ENCODE data around the gene EVL.

The EVL gene

DNA sequence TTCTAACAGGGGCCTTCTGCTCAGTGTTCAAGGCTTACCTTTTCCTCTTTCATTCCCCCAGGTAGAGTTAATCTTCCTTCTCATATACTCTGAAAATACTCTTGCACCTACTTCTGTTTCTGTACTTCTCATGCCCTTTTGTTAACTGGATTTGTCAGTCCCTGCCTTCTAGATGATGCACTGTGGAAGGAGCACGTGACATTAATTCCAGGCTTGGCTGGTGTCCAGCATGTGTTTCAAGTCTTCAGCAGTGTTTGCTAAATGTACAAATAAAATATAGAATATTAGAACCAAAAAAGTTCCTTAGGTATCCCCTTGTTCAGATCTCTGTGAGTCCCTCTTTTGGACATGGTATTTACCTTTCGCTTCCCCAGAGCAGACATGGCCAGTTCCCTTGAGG, 27.9 kb upstream of the EVL start:
- DNase-seq (ENCODE audit: extremely low read depth in 1 of 2, low read depth in 1 of 2): no peak

DNA sequence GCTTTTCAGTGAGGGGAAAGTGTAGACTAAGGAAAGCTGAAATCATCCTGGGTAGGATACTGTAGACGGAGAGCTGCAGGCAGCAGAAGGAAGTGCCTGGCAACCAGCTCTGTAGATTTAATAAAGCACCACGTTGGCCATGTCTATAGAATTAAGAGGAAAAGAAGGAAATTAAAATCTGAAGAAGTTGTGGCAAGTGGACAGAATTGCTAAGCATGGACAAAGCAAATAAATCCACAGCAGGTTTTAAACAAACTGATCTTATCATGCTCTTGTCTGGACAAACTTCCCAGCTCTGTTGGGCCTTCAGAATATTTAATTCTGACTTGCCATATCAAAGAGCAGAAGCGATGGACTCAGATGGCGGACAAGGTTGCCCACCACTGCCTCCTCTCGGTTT, 27.2 kb upstream of the EVL start:
- no peak for DNase-seq (ENCODE audit: extremely low read depth in 1 of 2, low read depth in 1 of 2)

DNA sequence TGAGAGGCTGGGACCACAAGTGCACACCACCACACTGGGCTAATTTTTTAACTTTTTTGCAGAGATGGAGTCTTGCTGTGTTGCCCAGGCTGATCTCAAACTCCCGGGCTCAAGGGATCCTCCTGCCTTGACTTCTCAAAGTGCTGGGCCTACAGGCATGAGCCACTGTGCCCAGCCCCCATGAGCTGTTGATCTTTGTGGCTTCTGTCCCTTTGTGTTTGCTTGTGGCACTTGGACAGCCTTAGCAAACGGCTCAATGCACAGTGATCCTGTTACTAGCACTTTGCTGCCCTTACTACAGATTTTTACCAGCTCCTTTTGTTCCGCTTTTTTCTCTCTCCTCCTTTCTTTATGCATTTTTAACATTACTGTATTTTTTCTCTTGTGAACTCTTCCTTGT, 25.3 kb upstream of the EVL start:
- DNase-seq (ENCODE audit: extremely low read depth in 1 of 2, low read depth in 1 of 2): no peak

DNA sequence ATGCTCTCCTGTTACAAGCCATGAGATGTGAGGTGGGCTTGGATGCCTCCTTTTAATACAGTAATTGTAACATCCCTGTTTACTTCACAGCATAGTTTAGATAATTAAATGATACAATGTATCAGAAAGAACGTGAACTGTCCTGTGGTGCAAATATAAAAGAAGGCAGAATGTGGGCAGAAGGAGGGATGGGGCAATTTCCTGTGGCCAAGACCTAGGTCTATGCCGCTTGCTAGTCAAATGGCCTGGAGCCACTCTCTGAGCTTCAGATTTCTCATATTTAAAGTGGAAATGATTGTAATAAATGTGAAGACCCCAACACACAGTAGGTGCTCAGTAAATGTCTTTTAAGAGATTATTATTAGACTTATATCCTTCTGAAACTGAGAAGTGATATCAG, 24.0 kb upstream of the EVL start:
- no peak for DNase-seq (ENCODE audit: extremely low read depth in 1 of 2, low read depth in 1 of 2)

DNA sequence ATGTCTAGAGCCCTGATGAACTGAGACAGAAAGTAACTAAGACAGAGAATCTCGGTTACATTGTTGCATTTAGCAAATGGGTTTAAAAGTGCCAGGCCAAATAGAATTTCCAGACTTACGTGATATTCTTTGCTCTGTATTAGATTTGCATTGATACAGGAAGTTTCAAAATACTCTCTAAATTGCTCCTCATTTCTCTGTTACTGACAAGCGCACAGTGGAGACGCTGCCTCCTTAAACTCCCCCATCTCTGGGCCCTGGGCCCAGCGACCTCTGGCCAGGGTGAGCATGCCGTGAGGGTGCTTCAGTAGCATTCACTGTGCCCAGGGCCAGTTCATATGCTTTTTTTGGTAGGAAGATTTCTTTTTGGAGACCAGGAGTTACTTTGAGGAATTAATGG, 22.9 kb upstream of the EVL start:
- no peak for DNase-seq (ENCODE audit: extremely low read depth in 1 of 2, low read depth in 1 of 2)

DNA sequence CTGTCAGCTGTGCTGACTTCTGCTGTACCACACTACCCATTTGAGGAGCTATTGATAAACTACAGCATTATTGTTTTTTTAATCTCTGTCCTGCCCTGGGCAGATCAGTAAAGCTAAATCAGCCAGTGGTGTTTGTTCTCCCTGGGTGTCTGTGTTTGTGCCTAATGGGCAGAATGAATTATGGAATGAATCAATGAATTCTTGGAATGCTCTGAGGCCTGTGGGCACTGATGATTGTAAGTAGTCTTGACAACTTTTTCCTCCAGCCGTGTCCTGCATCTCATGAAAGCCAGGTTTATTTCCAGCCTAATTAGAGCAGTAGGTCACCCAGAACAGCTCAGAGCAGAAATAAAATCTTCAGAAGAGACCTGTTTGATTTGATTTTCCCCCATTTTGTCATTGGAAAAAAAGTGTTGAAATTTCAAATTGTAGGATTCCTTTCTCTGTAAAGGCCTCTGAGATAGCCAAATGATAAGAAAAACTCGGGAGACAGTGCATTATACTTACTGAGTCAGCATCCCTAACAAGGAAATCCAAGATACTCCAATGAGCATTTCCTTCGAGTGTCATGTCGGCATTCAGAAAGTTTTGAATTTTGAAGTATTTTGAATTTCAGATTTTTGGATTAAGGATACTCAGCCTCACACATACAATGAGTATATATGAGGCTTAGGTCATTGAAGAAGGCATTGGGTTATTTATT, 19.4 kb upstream of the EVL start:
- no peak for DNase-seq (ENCODE audit: extremely low read depth in 1 of 2, low read depth in 1 of 2)

DNA sequence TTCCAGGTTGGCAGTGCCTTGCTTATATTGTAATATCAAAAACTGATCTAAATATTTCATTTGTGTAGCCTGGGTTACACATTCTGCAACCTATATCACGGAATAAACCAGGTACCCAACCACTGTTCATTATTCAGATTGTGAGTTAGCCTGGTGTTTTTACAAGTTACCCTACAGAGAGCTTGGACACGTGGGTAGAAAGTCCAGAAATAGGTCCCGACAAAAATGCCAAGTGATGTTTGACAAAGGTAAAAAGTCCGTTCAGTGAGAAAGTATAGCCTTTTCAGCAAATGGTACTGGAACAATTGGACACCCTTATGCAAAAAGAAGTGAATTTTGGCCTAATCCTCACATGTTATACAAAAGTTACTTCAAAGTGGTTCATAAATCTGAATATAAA, 17.6 kb upstream of the EVL start:
- DNase-seq (ENCODE audit: extremely low read depth in 1 of 2, low read depth in 1 of 2): no peak

DNA sequence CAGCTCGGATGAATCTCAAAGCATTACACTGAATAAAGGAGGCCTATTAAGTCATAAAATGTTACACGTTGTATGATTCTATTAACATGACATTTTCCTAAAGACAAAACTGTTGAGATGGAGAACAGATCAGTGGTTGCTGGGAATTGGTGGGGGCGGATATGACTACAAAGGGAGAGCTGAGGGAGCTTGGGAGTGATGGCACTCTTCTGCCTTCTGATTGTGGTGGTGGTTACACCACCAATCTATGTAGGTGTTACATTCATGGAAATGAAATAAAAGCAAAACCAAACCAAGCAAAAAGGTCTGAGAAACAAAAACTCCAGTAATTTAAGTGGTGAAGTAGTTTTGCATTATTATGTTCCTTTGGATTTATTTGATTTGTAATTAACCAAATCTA, 16.4 kb upstream of the EVL start:
- no peak for DNase-seq (ENCODE audit: extremely low read depth in 1 of 2, low read depth in 1 of 2)

DNA sequence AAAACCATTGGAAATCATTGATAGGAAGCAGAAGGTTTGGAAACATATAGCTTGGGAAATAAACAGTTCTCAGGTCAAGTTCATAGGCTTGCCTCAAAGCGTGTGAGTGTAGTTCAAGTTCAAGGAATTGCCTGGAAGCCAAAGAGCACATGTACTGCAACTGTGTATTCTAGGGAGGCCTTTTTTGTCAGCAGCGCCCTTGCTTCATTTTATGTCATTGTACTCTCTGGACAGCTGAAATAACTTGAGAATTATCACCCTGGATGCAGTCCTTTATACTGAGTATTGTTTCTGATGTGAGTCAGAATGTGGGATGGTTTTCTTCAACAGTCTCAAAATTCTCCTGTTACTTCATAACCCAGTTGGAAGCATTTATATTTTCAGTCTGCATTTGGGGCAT, 16.0 kb upstream of the EVL start:
- no peak for DNase-seq (ENCODE audit: extremely low read depth in 1 of 2, low read depth in 1 of 2)

DNA sequence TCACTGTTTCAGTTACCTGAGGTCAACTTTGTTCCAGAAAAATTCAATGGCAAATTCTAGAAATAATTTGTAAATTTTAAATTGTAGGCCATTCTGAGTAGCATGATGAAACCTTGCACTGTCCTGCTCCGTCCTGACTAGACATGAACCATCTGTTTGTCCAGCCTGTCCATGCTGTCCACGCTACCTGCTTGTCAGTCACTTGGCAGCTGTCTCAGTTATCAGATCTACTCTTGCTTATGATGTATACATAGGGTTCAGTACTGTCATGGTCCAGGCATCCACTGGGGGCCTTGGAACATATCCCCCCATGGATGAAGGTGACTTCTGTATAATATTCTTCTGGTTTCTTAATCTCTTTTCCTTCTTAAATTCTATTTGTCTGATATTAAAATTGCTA, 14.1 kb upstream of the EVL start:
- DNase-seq (ENCODE audit: extremely low read depth in 1 of 2, low read depth in 1 of 2): no peak

DNA sequence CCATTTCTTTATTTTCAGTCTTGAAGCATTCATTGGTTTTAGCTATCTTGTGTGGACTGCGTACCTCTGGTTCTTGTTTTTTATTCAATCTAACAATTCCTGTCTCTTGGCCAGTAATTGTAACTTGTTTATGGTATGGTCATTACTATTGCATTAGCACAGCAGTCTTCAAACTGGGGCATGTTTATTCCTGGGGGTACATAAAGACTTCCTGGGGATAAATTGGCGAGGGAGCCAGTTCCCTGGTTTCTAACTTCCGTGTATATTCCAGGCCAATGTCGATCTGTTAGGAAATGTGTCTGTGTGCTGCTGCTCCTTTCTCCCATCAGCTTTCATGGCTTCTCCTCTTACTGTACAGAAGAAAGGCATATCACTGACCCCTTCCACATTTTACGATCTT, 13.7 kb upstream of the EVL start:
- DNase-seq (ENCODE audit: extremely low read depth in 1 of 2, low read depth in 1 of 2): no peak

DNA sequence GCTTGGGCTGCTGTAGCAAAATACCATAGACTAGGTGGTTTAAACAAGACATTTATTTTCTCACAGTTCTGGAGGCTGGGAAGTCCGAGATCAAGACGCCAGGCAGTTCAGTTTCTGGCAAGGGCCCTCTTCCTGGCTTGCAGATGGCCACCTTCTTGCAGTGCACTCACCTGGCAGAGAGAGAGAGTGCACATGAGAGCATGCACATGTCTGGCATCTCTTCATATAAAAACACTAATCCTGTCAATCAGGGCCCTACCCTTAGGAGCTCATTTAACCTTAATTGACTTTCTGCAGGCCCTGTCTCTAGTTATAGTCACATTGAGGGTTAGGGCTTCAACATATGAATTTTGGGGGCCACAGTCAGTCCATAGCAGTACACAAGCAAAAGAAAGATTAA, 12.4 kb upstream of the EVL start:
- no peak for DNase-seq (ENCODE audit: extremely low read depth in 1 of 2, low read depth in 1 of 2)

DNA sequence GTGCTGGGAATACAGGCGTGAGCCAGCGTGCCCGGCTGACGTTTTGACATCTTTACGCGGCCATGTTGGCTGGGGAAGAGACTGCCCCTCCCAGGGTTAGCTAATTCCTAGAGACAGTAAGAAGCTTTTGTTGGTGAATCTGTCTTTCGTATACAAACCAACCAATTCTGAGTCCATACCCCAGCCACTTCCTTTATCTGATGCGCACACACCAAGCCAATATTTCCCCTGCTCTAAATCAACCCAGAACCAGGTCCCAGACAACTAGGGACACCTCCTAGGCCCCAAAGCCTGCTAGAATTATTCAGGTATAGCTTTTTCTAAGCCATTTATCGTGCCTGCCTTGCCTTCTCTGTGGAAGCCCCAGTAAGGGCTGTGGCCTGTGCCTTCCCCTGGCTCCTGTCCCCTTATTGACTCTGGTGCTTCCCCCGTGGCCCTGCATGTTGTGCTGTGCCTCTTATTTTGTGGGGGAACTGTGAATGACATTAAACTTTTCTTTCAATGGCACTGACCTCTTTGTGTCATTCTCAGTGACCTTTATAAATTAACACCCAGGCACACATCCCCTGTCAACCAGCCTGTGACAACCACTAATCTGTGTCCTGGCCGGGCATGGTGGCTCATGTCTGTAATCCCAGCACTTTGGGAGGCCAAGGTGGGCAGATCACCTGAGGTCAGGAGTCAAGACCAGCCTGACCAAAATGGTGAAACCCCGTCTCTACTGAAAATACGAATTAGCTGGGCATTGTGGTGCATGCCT, 10.7 kb upstream of the EVL start:
- DNase-seq (ENCODE audit: extremely low read depth in 1 of 2, low read depth in 1 of 2): no peak

DNA sequence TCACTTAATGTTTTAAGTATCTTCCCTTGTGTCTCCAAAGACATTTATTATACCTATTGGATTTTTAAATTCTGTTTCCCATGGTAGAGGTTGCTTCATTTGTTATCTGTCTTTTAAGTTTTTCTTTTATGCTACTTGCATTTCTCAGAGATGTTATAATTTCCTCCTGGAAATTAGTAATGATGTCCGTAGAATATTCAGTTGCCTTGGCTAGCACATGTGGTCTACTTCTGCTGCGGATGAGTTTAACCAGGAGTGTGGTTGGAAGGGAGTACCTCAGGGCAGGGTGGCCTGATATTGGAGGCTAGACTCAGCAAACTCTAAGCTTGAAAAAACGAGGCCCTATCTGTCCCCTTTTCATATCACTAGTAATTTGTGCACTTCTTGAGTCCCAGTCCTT, 8.8 kb upstream of the EVL start:
- DNase-seq (ENCODE audit: extremely low read depth in 1 of 2, low read depth in 1 of 2): no peak

DNA sequence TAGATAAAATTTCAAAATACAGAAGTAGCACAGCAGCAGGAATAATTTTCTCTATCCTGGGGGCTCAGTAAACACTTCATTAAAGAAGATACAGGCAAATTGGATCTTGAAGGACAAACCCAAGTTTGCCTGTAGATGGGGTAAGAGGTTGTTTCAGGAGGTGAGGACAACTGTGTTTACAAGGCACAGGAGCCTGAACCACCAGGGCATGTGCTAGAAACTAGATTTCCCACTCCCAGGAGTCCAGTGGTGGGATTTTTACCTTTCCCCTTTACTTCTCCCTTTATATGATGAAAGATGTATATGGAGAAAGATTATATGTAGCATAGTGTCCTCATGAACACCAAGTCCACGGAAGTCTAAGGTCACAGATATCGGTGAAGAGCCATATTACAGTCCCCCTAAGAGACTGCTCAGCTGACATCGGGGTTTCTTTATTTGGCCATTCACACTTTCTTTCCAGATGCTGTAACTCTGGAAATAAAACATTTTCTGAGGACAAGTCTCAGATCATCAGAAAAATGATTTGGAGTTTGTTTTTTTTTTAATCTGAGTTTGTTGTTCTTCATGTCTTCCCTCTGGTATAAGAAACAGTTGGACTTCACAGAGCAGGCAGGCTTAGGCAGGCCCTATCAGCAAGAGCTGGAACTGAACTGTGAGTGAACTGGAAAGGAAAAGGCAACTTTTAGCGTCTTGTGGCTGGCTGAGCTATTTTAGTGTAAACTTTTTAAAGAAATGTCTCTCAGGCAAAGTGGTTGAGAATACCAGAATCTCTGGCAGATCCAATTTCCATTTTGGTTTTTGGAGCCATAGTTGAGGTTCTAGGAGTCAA, 8.0 kb upstream of the EVL start:
- DNase-seq (ENCODE audit: extremely low read depth in 1 of 2, low read depth in 1 of 2): no peak

DNA sequence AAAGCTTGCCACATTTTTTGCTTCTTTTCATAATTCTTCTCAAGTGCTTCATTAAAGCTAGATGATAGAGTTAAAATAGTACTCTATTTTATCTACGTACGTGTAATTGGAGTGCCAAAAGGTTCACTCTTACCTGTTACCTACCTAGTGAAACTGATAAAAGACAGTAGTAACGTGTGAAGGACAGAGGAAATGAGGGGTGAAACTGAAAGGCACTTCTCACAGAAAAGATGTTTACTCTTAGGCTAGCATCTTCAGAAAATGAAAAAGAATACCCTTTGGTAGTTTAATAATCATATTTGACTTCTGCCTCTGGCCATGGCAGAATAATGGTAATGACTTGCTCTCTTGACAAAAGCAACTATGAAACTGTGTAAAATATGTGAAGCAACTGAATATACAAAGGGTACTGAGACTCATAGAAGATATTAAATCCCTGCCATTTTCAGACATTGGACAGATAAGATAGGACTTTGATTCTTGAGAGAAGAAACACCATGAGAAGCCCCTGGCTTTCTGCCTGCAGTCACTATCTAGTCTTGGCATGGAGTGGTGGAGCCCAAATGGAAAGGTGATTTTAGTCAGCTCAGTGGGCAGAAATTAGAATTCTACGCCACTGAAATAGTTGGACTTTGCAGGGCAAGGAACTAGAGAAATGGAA, 6.3 kb upstream of the EVL start:
- DNase-seq (ENCODE audit: extremely low read depth in 1 of 2, low read depth in 1 of 2): no peak

DNA sequence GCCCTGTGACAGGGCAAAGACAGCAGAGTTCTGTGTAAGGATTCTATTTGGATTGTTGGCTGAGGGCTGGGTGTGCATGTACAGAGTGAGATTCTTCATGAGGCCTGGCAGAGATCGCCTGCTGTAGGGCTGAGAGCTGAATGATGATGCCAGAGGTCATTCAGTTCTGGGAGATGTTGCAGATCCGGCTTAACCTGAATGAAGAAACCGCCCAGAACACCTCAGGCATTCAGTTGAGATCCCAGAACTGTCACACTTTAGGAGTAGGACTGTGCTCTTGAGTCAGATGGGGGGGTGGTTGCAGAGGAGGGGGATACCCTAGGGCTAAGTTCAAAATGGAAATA, 5.8 kb upstream of the EVL start:
- no peak for DNase-seq (ENCODE audit: extremely low read depth in 1 of 2, low read depth in 1 of 2)

DNA sequence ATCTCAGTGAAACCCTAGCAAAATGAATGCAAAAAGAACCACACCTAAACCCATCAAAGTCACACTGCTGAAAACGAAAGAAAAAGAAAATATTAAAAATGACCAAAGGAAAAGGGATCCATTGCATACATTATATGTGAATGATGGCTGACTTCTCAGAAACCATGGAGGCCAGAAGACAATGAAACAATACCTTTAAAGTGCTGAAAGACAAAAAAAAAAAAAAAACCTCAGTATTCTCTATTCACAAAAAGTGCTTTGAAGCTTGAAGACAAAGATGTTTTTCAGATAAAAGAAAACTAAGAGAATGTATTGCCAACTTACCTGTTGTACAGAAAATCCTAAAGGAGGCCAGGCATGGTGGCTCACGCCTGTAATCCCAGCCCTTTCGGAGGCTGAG, 4.5 kb upstream of the EVL start:
- DNase-seq (ENCODE audit: extremely low read depth in 1 of 2, low read depth in 1 of 2): no peak

DNA sequence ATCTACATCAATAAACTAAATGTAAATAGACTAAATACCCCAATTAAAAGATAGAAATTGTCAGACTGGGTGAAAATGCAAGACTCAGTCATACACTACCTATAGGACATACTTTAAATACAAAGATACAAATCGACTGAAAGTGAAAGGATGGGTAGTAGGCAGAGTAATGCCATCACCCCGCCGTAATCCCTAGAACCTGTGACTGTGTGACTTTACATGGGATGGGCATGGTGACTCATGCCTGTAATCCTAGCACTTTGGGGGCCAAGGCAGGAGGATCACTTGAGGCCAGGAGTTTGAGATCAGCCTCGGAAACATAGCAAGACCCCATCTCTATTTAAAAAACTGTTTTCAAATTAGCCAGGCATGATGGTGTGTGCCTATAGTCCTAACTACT, 2.6 kb upstream of the EVL start:
- DNase-seq (ENCODE audit: extremely low read depth in 1 of 2, low read depth in 1 of 2): no peak

DNA sequence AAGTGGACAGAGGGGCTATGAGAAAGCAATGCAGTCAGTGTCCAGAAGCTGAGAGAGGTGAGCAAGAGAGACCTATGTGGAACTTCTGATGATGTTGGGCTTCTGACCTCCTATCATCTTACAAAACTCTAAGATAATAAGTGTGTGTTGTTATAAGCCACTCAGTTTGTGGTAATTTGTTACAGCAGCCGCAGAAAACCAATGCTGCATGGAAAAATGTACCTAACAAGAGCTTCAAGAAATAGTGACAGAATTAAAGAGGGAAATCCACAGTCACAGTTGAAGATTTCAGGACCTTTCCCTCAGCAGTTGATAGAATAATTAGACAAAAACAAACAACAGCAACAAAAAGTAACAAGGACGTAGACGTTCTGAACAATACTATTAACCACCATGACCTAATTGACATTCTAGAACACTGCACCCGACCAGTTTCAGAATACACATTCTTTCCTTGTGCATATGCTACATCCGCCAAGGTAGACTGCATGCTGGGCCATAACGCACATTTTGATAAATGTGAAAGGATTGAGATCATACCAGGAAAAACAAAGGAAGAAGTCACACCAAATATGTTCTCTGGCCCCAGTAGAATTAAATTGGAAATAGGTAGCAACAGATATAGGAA, 1.8 kb upstream of the EVL start:
- no peak for DNase-seq (ENCODE audit: extremely low read depth in 1 of 2, low read depth in 1 of 2)
